ENCODE results near the gene CSTPP1.

CSTPP1 gene

DNA sequence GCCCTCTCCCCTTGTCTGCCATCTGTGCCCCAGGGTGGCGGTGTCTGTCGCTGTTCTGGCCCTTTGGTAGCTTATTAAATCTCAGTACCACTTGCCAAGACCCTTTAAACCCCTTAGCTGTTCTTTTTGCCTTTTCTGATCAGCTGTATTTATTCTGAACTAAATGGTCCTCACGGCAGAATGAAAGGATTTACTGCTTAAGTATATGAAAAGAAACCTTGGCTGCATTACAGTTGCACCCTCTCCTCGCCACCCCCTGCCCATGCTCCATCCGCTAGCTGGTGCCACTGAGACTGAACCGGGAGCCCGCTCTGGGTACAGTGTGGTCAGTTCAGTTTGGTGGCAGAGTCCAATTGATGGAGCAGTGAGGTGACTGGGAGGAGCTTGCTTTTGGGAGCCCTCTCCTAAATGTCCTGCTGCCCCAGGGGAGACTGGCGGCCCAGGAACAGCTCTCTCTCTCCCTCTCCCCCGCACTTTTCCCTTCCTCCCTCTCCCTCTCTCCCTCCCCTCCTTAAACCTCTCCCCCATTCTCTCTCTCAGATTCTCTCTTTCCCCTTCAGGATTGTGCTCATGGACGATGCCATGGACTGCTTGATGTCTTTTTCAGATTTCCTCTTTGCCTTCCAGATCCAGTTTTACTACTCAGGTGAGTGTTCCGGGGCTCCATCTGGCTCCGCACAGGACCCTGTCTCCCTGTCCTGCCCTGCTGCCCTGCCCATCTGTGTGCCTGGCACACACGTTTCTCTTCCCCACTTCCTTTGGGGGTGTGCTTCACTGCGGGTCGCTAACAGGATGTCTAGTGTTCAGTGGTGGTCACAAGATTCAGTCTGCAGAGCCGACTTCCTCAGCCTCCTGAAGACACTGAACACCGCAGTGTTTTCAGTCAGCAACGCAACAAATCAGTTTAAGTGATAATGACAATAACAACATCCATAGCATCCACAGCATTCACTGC is 218.3 kb downstream of the CSTPP1 start:
- TF ChIP-seq, protein P1, sequence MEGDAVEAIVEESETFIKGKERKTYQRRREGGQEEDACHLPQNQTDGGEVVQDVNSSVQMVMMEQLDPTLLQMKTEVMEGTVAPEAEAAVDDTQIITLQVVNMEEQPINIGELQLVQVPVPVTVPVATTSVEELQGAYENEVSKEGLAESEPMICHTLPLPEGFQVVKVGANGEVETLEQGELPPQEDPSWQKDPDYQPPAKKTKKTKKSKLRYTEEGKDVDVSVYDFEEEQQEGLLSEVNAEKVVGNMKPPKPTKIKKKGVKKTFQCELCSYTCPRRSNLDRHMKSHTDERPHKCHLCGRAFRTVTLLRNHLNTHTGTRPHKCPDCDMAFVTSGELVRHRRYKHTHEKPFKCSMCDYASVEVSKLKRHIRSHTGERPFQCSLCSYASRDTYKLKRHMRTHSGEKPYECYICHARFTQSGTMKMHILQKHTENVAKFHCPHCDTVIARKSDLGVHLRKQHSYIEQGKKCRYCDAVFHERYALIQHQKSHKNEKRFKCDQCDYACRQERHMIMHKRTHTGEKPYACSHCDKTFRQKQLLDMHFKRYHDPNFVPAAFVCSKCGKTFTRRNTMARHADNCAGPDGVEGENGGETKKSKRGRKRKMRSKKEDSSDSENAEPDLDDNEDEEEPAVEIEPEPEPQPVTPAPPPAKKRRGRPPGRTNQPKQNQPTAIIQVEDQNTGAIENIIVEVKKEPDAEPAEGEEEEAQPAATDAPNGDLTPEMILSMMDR (IDR thresholded peaks at IDR 0.05; ENCODE audit: insufficient read depth, low read length, poor library complexity, severe bottlenecking) = no peak
- no peak for TF ChIP-seq EZH2phosphoT487 (conservative IDR thresholded peaks at IDR 0.05; ENCODE audit: low read length)
- H3K9ac ChIP-seq (ENCODE audit: low read length) = no peak overlapping the region
- H4K20me1 ChIP-seq (ENCODE audit: low read depth, low read length) = no peaks in the 10 kb centered on the region
- no peaks in the 10 kb centered on the region for H3K79me2 ChIP-seq (ENCODE audit: insufficient read depth, low read length)
- no peaks in the 10 kb centered on the region for H3K9me3 ChIP-seq (ENCODE audit: insufficient read depth, low read length)
- no peaks in the 10 kb centered on the region for H3F3A ChIP-seq (ENCODE audit: insufficient read depth)
- no peaks in the 10 kb centered on the region for H3K9me2 ChIP-seq (replicated peaks; ENCODE audit: insufficient read depth, low read length)
- H3K27ac ChIP-seq (ENCODE audit: low read depth, low read length) = no peak overlapping the region
- H3K4me3 ChIP-seq (ENCODE audit: insufficient read depth, low read length, poor library complexity, severe bottlenecking) = no peak overlapping the region
- no peaks in the 10 kb centered on the region for H3K36me3 ChIP-seq (ENCODE audit: low read length)
- no peaks in the 10 kb centered on the region for H3K27me3 ChIP-seq (ENCODE audit: low read length)
- H3K4me2 ChIP-seq (ENCODE audit: low read depth, low read length, poor library complexity, severe bottlenecking) = no peak overlapping the region
- H2AFZ ChIP-seq (ENCODE audit: low read depth, low read length, severe bottlenecking) = no peak overlapping the region

DNA sequence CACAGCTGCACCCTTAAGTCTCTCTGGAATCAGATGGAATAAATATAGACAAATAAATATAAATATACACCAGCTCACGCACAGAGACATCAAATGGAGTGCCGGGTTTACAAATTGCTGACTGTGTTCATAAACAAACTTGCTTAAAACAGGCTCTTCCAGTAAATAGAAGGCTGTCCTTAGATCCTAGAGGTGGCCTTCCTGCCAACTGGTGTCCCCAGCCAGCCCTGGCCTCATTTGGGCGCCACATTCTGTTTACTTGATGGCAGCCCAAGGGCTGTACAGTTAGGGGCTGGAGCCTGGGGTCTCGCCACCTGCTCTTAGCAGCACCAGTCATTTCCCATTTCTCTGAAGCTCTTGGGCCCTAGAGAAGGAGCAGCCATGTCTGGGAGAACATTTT is 219.3 kb downstream of the CSTPP1 start:
- TF ChIP-seq EZH2phosphoT487 (conservative IDR thresholded peaks at IDR 0.05; ENCODE audit: low read length) = no peak
- TF ChIP-seq, protein P1 (IDR thresholded peaks at IDR 0.05; ENCODE audit: insufficient read depth, low read length, poor library complexity, severe bottlenecking) = no peak
- Histone ChIP-seq H3K27ac (ENCODE audit: low read depth, low read length) (no peak overlapping the region), H3K9ac (ENCODE audit: low read length) (no peak overlapping the region)

DNA sequence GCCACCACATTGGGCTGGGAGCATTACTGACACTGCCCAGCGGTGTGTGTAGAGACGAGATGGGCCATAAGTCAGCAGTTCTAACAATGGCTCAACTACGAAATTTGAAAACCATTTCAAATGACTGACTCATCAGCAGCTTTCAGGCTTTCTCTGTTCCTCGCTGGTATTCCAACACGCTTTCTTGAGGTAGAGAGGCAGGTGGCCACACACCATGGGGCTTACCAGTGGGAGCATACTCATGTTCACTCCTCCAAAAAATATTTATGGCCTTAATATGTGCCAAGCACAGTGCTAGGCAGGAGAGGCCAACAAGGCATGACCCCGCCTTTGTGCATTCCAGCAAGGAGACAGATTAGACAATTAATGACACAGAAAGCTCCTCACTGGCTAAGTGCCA is 219.8 kb downstream of the CSTPP1 start:
- Histone ChIP-seq H3K36me3 (ENCODE audit: low read length) (no peaks in the 10 kb centered on the region), H2AFZ (ENCODE audit: low read depth, low read length, severe bottlenecking) (no peak overlapping the region), H3K4me2 (ENCODE audit: low read depth, low read length, poor library complexity, severe bottlenecking) (no peak overlapping the region), H3K9me2 (replicated peaks; ENCODE audit: insufficient read depth, low read length) (no peaks in the 10 kb centered on the region), H3K27ac (ENCODE audit: low read depth, low read length) (no peak overlapping the region), H3K27me3 (ENCODE audit: low read length) (no peaks in the 10 kb centered on the region), H3F3A (ENCODE audit: insufficient read depth) (no peaks in the 10 kb centered on the region), H4K20me1 (ENCODE audit: low read depth, low read length) (no peaks in the 10 kb centered on the region), H3K9ac (ENCODE audit: low read length) (no peak overlapping the region), H3K4me3 (ENCODE audit: insufficient read depth, low read length, poor library complexity, severe bottlenecking) (no peak overlapping the region), H3K9me3 (ENCODE audit: insufficient read depth, low read length) (no peaks in the 10 kb centered on the region), H3K79me2 (ENCODE audit: insufficient read depth, low read length) (no peaks in the 10 kb centered on the region)
- TF ChIP-seq EZH2phosphoT487 (conservative IDR thresholded peaks at IDR 0.05; ENCODE audit: low read length) = no peak
- TF ChIP-seq, protein P1 (IDR thresholded peaks at IDR 0.05; ENCODE audit: insufficient read depth, low read length, poor library complexity, severe bottlenecking) = no peak

More for the DNA sequence above, 219.3 kb downstream of the CSTPP1 start:
- Histone ChIP-seq H3K4me2 (ENCODE audit: low read depth, low read length, poor library complexity, severe bottlenecking) (no peak overlapping the region), H3K4me3 (ENCODE audit: insufficient read depth, low read length, poor library complexity, severe bottlenecking) (no peak overlapping the region), H3K27me3 (ENCODE audit: low read length) (no peaks in the 10 kb centered on the region), H3F3A (ENCODE audit: insufficient read depth) (no peaks in the 10 kb centered on the region), H3K9me2 (replicated peaks; ENCODE audit: insufficient read depth, low read length) (no peaks in the 10 kb centered on the region), H3K9me3 (ENCODE audit: insufficient read depth, low read length) (no peaks in the 10 kb centered on the region), H3K36me3 (ENCODE audit: low read length) (no peaks in the 10 kb centered on the region), H4K20me1 (ENCODE audit: low read depth, low read length) (no peaks in the 10 kb centered on the region), H2AFZ (ENCODE audit: low read depth, low read length, severe bottlenecking) (no peak overlapping the region), H3K79me2 (ENCODE audit: insufficient read depth, low read length) (no peaks in the 10 kb centered on the region)
